IMR-90 (cell line): ENCODE measurements around the gene SLC6A13. TPM values are rescaled to one million over a fixed set of nuclear protein-coding genes. Genes with fewer than 3 reads are reported as not detected.

Experiments
- ATAC-seq: fragments of 200-7000 bp; cut with Tn5 transposase; 2 replicates; pipeline ENCODE4 v1.9.1; 2020; ENCODE audit warnings: low read depth, mild to moderate bottlenecking, moderate library complexity
- BruUV-seq: library from RNA; stranded (reverse); fragments of 400-500 nt; replicated peaks from 2 replicates; lab custom pipeline; 2021; lab: Mats Ljungman, UMichigan
- CTCF ChIA-PET: fragments of 300-600 bp; formaldehyde crosslinking; extraction: SDS; loops from one replicate; lab custom pipeline; 2021; ENCODE audit warnings: antibody characterized with exemption; lab: Yijun Ruan, JAX
- POLR2A ChIA-PET: fragments of 300-600 bp; sonication (Branson Sonifier 250); formaldehyde crosslinking; loops from one replicate; lab custom pipeline; 2022; ENCODE audit warnings: antibody characterized with exemption; ENCODE audit not compliant: unreplicated experiment; lab: Charles Lee
- DNase-seq: peaks from one replicate; pipeline ENCODE4 v3.0.0; 2013
- H2AFZ ChIP-seq: replicated peaks from 2 replicates; pipeline ENCODE3; 2013; ENCODE audit warnings: low read length, mild to moderate bottlenecking; ENCODE audit not compliant: poor library complexity
- H2AK5ac ChIP-seq: 2 replicates; pipeline ENCODE4 v1.6.1; 2013; ENCODE audit warnings: low read depth, low read length, inconsistent platforms
- H2AK9ac ChIP-seq: replicated peaks from 2 replicates; pipeline ENCODE3; 2013; ENCODE audit warnings: mild to moderate bottlenecking, low read depth, low read length, moderate library complexity; ENCODE audit not compliant: poor library complexity
- H2BK120ac ChIP-seq: 2 replicates; pipeline ENCODE4 v1.6.1; 2013; ENCODE audit warnings: low read depth, low read length, inconsistent platforms
- H2BK15ac ChIP-seq: 3 replicates; pipeline ENCODE4 v1.6.1; 2013; ENCODE audit warnings: low read depth, low read length, inconsistent platforms
- H2BK20ac ChIP-seq: 2 replicates; pipeline ENCODE4 v1.6.1; 2013; ENCODE audit warnings: low read depth, mild to moderate bottlenecking, inconsistent platforms, low read length, moderate library complexity
- H2BK5ac ChIP-seq: 2 replicates; pipeline ENCODE4 v1.6.1; 2013; ENCODE audit warnings: mild to moderate bottlenecking, low read depth, low read length, inconsistent platforms; ENCODE audit not compliant: poor library complexity, severe bottlenecking
- H3K14ac ChIP-seq: replicated peaks from 2 replicates; pipeline ENCODE4 v1.6.1; 2013; ENCODE audit warnings: low read depth, low read length, inconsistent platforms
- H3K18ac ChIP-seq: 2 replicates; pipeline ENCODE4 v1.6.1; 2013; ENCODE audit warnings: low read depth, low read length, control low read depth
- H3K23ac ChIP-seq: 2 replicates; pipeline ENCODE4 v1.6.1; 2013; ENCODE audit warnings: low read depth, low read length, inconsistent platforms
- H3K27ac ChIP-seq: 2 replicates; pipeline ENCODE4 v1.5.1; 2013; ENCODE audit warnings: mild to moderate bottlenecking, control low read depth, low read length; ENCODE audit not compliant: insufficient read depth
- H3K27me3 ChIP-seq: 2 replicates; pipeline ENCODE4 v1.6.1; 2013; ENCODE audit warnings: low read length; ENCODE audit not compliant: control insufficient read depth, insufficient read depth
- H3K36me3 ChIP-seq: 2 replicates; pipeline ENCODE4 v1.6.1; 2013; ENCODE audit warnings: low read length, mixed read lengths; ENCODE audit not compliant: control insufficient read depth, insufficient read depth
- H3K4ac ChIP-seq: 2 replicates; pipeline ENCODE4 v1.6.1; 2013; ENCODE audit warnings: low read depth, low read length, inconsistent platforms
- H3K4me1 ChIP-seq: 2 replicates; pipeline ENCODE4 v1.6.1; 2013; ENCODE audit warnings: low read length, mixed read lengths; ENCODE audit not compliant: control insufficient read depth, insufficient read depth
- H3K4me2 ChIP-seq: 2 replicates; pipeline ENCODE4 v1.6.1; 2013; ENCODE audit warnings: low read depth, mild to moderate bottlenecking, control low read depth, low read length, moderate library complexity
- H3K4me3 ChIP-seq: 2 replicates; pipeline ENCODE4 v1.5.1; 2013; ENCODE audit warnings: low read depth, mild to moderate bottlenecking, control low read depth, low read length, moderate library complexity; ENCODE audit not compliant: insufficient read depth
- H3K56ac ChIP-seq: 2 replicates; pipeline ENCODE4 v1.6.1; 2013; ENCODE audit warnings: low read length, inconsistent platforms; ENCODE audit not compliant: insufficient read depth; ENCODE audit errors: extremely low read depth
- H3K79me1 ChIP-seq, 2 experiments: 2 replicates each; pipeline ENCODE4 v1.6.1; 2013; ENCODE audit warnings: low read length in 2 of 2, inconsistent platforms in 1 of 2, low read depth in 1 of 2
- H3K9ac ChIP-seq: 2 replicates; pipeline ENCODE4 v1.6.1; 2013; ENCODE audit warnings: low read depth, low read length, control low read depth
- H3K9me1 ChIP-seq: 2 replicates; pipeline ENCODE4 v1.6.1; 2013; ENCODE audit warnings: low read length, inconsistent platforms; ENCODE audit not compliant: insufficient read depth
- H3K9me3 ChIP-seq: 2 replicates; pipeline ENCODE4 v1.6.1; 2013; ENCODE audit warnings: low read length; ENCODE audit not compliant: control insufficient read depth, insufficient read depth
- H4K20me1 ChIP-seq: 2 replicates; pipeline ENCODE4 v1.6.1; 2013; ENCODE audit warnings: low read length, inconsistent platforms; ENCODE audit not compliant: insufficient read depth
- H4K5ac ChIP-seq: 2 replicates; pipeline ENCODE4 v1.6.1; 2013; ENCODE audit warnings: mild to moderate bottlenecking, low read depth, low read length, control low read depth
- H4K8ac ChIP-seq, 2 experiments: 2 replicates each; pipeline ENCODE4 v1.6.1; 2013; ENCODE audit warnings: low read depth in 2 of 2, low read length in 2 of 2, control low read depth in 1 of 2, inconsistent platforms in 1 of 2
- H4K91ac ChIP-seq: 2 replicates; pipeline ENCODE4 v1.6.1; 2013; ENCODE audit warnings: low read depth, low read length, inconsistent platforms; ENCODE audit not compliant: insufficient read depth
- BHLHE40 ChIP-seq: fragments of 150-350 bp; IDR thresholded peaks from 2 replicates; pipeline ENCODE4 v1.6.1; 2016; ENCODE audit warnings: mild to moderate bottlenecking, low read depth, low read length
- CEBPB ChIP-seq: IDR thresholded peaks from 2 replicates; pipeline ENCODE4 v1.6.1; 2012; ENCODE audit warnings: low read depth, low read length, improper control_type of control experiment
- CHD1 ChIP-seq: IDR thresholded peaks from 2 replicates; pipeline ENCODE4 v1.6.1; 2012; ENCODE audit warnings: low read depth, low read length, improper control_type of control experiment
- FOS ChIP-seq: fragments of 150-350 bp; IDR thresholded peaks from 2 replicates; pipeline ENCODE4 v1.6.1; 2016; ENCODE audit warnings: low read depth, low read length
- MAFK ChIP-seq: IDR thresholded peaks from 2 replicates; pipeline ENCODE4 v1.6.1; 2012; ENCODE audit warnings: low read depth, low read length, improper control_type of control experiment
- MAZ ChIP-seq: IDR thresholded peaks from 2 replicates; pipeline ENCODE4 v1.6.1; 2012; ENCODE audit warnings: low read depth, mild to moderate bottlenecking, low read length, improper control_type of control experiment, moderate library complexity, borderline replicate concordance
- NFE2L2 ChIP-seq: fragments of 150-350 bp; IDR thresholded peaks from 2 replicates; pipeline ENCODE4 v1.6.1; 2016; ENCODE audit warnings: low read depth, mild to moderate bottlenecking, low read length
- POLR2A ChIP-seq: IDR thresholded peaks from 2 replicates; pipeline ENCODE4 v1.6.1; 2012; ENCODE audit warnings: mild to moderate bottlenecking, low read depth, low read length
- RAD21 ChIP-seq: IDR thresholded peaks from 2 replicates; pipeline ENCODE4 v1.6.1; 2012; ENCODE audit warnings: low read length, improper control_type of control experiment
- RCOR1 ChIP-seq: IDR thresholded peaks from 2 replicates; pipeline ENCODE4 v1.6.1; 2012; ENCODE audit warnings: mild to moderate bottlenecking, low read length, improper control_type of control experiment; ENCODE audit not compliant: insufficient replicate concordance
- RFX5 ChIP-seq: IDR thresholded peaks from 2 replicates; pipeline ENCODE4 v1.8.0; 2012; ENCODE audit warnings: low read depth, mild to moderate bottlenecking, low read length, moderate library complexity
- SMC3 ChIP-seq: fragments of 150-350 bp; IDR thresholded peaks from 2 replicates; pipeline ENCODE4 v1.6.1; 2016; ENCODE audit warnings: low read depth, mild to moderate bottlenecking, antibody characterized with exemption, low read length, moderate library complexity
- WGBS, 2 experiments: methylation state at CpG; one replicate each; pipeline versions ENCODE4 v1.1.5 to v1.1.7; 2013; ENCODE audit warnings: missing lambda C conversion rate in 2 of 2; ENCODE audit not compliant: insufficient read length in 1 of 2; ENCODE audit errors: extremely low coverage in 2 of 2; 5-methylcytosine and 5-hydroxymethylcytosine counted together
- dilution Hi-C: fragments of 300-500 bp; cut with HindIII; formaldehyde crosslinking; loops from one replicate; pipeline ENCODE4 v1.14.3; 2018; ENCODE audit warnings: low sequenced_read_pairs; ENCODE audit not compliant: unreplicated experiment
- in situ Hi-C: fragments of 300-500 bp; cut with MboI; formaldehyde crosslinking; loops from 3 replicates; pipeline ENCODE4 v1.14.3; 2019; ENCODE audit warnings: low sequenced_read_pairs, inconsistent platforms, mixed read lengths
- intact Hi-C: fragments of 100-400 bp; cut with micrococcal nuclease; formaldehyde crosslinking; loops from 2 replicates; pipeline ENCODE4 v1.10.0; 2022
- polyA plus RNA-seq, 3 experiments: library from polyadenylated mRNA; depleted of rRNA; stranded (reverse); fragments of >200 nt; gene quantifications; 2 replicates each; pipeline ENCODE4 v1.2.3, GENCODE V29; 2012; ENCODE audit warnings: low replicate concordance in 1 of 3
- total RNA-seq: library from RNA; depleted of rRNA; stranded (reverse); fragments of >200 nt; gene quantifications from 2 replicates; pipeline ENCODE4 v1.2.3, GENCODE V29; 2012
- TF ChIP-seq, protein P1 (sequence below): fragments of 150-350 bp; IDR thresholded peaks from 2 replicates; pipeline ENCODE4 v1.6.1; 2016; ENCODE audit warnings: low read depth, mild to moderate bottlenecking, low read length, moderate library complexity, borderline replicate concordance
- TF ChIP-seq, protein P2 (sequence below): fragments of 150-350 bp; IDR thresholded peaks from 2 replicates; pipeline ENCODE4 v1.6.1; 2017; ENCODE audit warnings: mild to moderate bottlenecking, antibody characterized with exemption, low read length, low read depth

The SLC6A13 gene
- total and polyA plus RNA-seq, 2 of the 4 experiments (the other 2 are of a cell fraction), result under 0.01 to 0.10 TPM

DNA sequence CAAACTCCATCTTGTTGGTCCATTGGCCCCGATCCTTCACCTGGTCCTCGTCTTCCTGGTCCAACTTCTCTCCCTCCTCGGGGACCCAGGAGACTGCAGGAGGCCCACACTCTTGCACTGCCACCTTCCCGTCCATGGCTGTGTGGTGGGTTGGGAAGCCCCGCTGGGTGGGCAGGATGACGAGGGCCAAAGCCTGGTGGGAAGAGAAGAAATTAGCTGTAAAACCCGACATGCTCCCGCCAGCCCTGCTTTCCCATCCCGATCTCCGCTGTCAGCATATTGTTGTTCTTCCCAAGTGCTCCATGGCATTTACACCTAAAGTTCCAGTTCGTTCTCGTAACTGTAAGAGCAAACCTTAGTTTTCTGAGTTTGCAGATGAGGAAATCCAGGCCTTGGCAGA lies 52.8 kb downstream of the SLC6A13 start:
- in situ Hi-C loops, result no loop called here
- no peak overlapping the region for H2BK20ac ChIP-seq
- H3K18ac ChIP-seq, result no peak overlapping the region
- H2AK5ac ChIP-seq, result no peak overlapping the region
- dilution Hi-C loops, result no loop called here
- no peak overlapping the region for H3K14ac ChIP-seq
- H2AK9ac ChIP-seq, result no peak overlapping the region
- TF ChIP-seq, protein P1, sequence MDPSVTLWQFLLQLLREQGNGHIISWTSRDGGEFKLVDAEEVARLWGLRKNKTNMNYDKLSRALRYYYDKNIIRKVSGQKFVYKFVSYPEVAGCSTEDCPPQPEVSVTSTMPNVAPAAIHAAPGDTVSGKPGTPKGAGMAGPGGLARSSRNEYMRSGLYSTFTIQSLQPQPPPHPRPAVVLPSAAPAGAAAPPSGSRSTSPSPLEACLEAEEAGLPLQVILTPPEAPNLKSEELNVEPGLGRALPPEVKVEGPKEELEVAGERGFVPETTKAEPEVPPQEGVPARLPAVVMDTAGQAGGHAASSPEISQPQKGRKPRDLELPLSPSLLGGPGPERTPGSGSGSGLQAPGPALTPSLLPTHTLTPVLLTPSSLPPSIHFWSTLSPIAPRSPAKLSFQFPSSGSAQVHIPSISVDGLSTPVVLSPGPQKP, result no peak
- TF ChIP-seq, protein P2, sequence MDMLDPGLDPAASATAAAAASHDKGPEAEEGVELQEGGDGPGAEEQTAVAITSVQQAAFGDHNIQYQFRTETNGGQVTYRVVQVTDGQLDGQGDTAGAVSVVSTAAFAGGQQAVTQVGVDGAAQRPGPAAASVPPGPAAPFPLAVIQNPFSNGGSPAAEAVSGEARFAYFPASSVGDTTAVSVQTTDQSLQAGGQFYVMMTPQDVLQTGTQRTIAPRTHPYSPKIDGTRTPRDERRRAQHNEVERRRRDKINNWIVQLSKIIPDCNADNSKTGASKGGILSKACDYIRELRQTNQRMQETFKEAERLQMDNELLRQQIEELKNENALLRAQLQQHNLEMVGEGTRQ, result no peak
- TF ChIP-seq CEBPB (no peak), RAD21 (no peak), BHLHE40 (no peak), SMC3 (no peak), MAZ (no peak), RFX5 (no peak), POLR2A (no peak), CHD1 (no peak), MAFK (no peak), RCOR1 (no peak), FOS (no peak), NFE2L2 (no peak)
- 100% methylated on average over 3 of the region's 12 CpGs; no CpG with 5 or more reads in 1 of the 2 experiments for WGBS, 2 experiments
- intact Hi-C loops, result no loop called here
- H2BK15ac ChIP-seq, result no peak overlapping the region
- H3K4me1 ChIP-seq, result peaks cover 2% of the 10 kb centered on the region; the same call in 1 of the 2 replicates
- no peak overlapping the region for H2BK5ac ChIP-seq
- POLR2A ChIA-PET, result no interaction called here
- BruUV-seq, result no TSS peak
- H4K8ac ChIP-seq, result no peak overlapping the region
- H3K79me1 ChIP-seq, result no peaks in the 10 kb centered on the region
- no peak overlapping the region for H3K9ac ChIP-seq
- H3K56ac ChIP-seq, result no peak overlapping the region
- H3K4me3 ChIP-seq, result no peak overlapping the region
- H4K91ac ChIP-seq, result no peak overlapping the region
- no peaks in the 10 kb centered on the region for H3K9me3 ChIP-seq
- H3K36me3 ChIP-seq, result no peaks in the 10 kb centered on the region
- no peak overlapping the region for H3K4me2 ChIP-seq
- no peak overlapping the region for H3K4ac ChIP-seq
- no peak overlapping the region for H2AFZ ChIP-seq
- ATAC-seq (no peak), DNase-seq (no peak)
- no peak overlapping the region for H2BK120ac ChIP-seq
- no peak overlapping the region for H3K27ac ChIP-seq
- no peaks in the 10 kb centered on the region; the same call in 1 of the 2 replicates for H4K20me1 ChIP-seq
- H4K5ac ChIP-seq, result no peak overlapping the region
- no peaks in the 10 kb centered on the region; the same call in 1 of the 2 replicates for H3K9me1 ChIP-seq
- H3K23ac ChIP-seq, result no peak overlapping the region
- H3K27me3 ChIP-seq, result peaks cover 76% of the 10 kb centered on the region
- CTCF ChIA-PET, result no interaction called here
